Prostate gland (tissue), 2 donors: ENCODE measurements around the gene BIRC5. TPM values are rescaled to one million over a fixed set of nuclear protein-coding genes. Genes with fewer than 3 reads are reported as not detected.
"Not testable (repeated sequence)": the region's sequence is repeated elsewhere in the genome, so short reads cannot be mapped to it uniquely, and the experiment has no call there.

Experiments
- DNase-seq: peaks from one replicate; pipeline ENCODE4 v3.0.0-alpha.2; 2019; ENCODE audit warnings: low spot score
- H3K27ac ChIP-seq, 2 donors: fragments of 200-600 bp; sonication (generic); 2 replicates each; pipeline ENCODE4 v1.5.1; 2017 to 2019
- H3K27me3 ChIP-seq: fragments of 200-600 bp; sonication (generic); replicated peaks from 2 replicates; pipeline ENCODE4 v1.5.1; 2019; ENCODE audit not compliant: insufficient read depth
- H3K36me3 ChIP-seq, 2 donors: fragments of 200-600 bp; sonication (generic); 1 replicate in 1 of 2; 2 replicates in 1 of 2; pipeline versions ENCODE4 v1.5.1 to v1.8.1; 2017 to 2019
- H3K4me1 ChIP-seq: fragments of 200-600 bp; sonication (generic); replicated peaks from 2 replicates; pipeline ENCODE4 v1.5.1; 2019
- H3K4me3 ChIP-seq, 2 donors: fragments of 200-600 bp; sonication (generic); 2 replicates each; pipeline ENCODE4 v1.5.1; 2017 to 2019
- H3K9me3 ChIP-seq: fragments of 200-600 bp; sonication (generic); 2 replicates; pipeline ENCODE4 v1.5.1; 2017
- POLR2A ChIP-seq: fragments of 450-650 bp; IDR thresholded peaks from one replicate; pipeline ENCODE4 v1.6.1; 2016; ENCODE audit warnings: antibody characterized with exemption, mild to moderate bottlenecking
- POLR2AphosphoS5 ChIP-seq: sonication (generic); formaldehyde crosslinking; IDR thresholded peaks from one replicate; pipeline ENCODE4 v1.6.1; 2017; ENCODE audit warnings: antibody characterized with exemption
- WGBS: methylation state at CpG from one replicate; pipeline ENCODE4 v1.1.5; 2018; 5-methylcytosine and 5-hydroxymethylcytosine counted together
- intact Hi-C: fragments of 100-400 bp; cut with DNase I; formaldehyde crosslinking; loops from one replicate; pipeline ENCODE4 v1.14.2; 2022
- total RNA-seq, 2 donors: library from RNA; depleted of rRNA; stranded (reverse); fragments of >200 nt; gene quantifications; one replicate each; pipeline ENCODE4 v1.1.0, GENCODE V29; 2016
- TF ChIP-seq, protein P1 (sequence below), 4 experiments: fragments of 200-600 bp in 2 of 4; fragments of 450-650 bp in 2 of 4; sonication (generic) in 2 of 4; IDR thresholded peaks; 1 replicate in 3 of 4; 2 replicates in 1 of 4; pipeline ENCODE4 v1.5.1; 2016 to 2019; ENCODE audit warnings: antibody characterized with exemption in 4 of 4, mild to moderate bottlenecking in 2 of 4, moderate library complexity in 2 of 4

Gene BIRC5
- total RNA-seq, 2 donors from 2014 or later, result 4.6 to 7.0 TPM

DNA sequence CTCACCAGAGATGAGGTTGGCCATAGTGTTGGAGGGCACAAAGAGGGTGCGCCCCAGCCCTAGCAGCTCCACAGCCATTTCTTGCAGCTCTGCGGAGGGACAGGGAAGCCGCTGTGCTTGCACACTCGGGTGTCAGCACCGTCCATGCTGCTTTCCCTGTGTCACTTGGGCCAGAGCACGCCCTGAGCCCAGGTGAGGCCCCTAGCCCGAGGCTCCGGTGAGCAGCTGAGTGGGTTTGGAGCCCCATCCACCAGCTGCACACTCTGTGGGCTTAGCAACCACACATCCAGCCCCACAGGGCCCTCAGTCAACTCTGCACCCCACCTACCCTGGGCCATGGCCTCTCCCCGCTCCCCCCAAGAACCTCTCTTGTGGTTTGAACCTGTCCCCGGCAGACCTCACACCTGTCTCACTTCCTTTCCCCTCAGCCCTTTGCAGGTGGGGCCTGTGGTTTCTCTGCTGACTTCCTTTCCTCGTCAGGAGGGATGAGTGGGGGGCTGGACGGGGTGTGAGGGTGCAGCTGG lies 38.1 kb downstream of the BIRC5 start:
- H3K27me3 ChIP-seq, result no peaks in the 10 kb centered on the region
- H3K9me3 ChIP-seq, result no peaks in the 10 kb centered on the region
- H3K4me1 ChIP-seq, result no peaks in the 10 kb centered on the region
- no peak overlapping the region for H3K27ac ChIP-seq
- H3K4me3 ChIP-seq, result no peak overlapping the region
- TF ChIP-seq POLR2AphosphoS5 (no peak), POLR2A (no peak)
- TF ChIP-seq, protein P1, sequence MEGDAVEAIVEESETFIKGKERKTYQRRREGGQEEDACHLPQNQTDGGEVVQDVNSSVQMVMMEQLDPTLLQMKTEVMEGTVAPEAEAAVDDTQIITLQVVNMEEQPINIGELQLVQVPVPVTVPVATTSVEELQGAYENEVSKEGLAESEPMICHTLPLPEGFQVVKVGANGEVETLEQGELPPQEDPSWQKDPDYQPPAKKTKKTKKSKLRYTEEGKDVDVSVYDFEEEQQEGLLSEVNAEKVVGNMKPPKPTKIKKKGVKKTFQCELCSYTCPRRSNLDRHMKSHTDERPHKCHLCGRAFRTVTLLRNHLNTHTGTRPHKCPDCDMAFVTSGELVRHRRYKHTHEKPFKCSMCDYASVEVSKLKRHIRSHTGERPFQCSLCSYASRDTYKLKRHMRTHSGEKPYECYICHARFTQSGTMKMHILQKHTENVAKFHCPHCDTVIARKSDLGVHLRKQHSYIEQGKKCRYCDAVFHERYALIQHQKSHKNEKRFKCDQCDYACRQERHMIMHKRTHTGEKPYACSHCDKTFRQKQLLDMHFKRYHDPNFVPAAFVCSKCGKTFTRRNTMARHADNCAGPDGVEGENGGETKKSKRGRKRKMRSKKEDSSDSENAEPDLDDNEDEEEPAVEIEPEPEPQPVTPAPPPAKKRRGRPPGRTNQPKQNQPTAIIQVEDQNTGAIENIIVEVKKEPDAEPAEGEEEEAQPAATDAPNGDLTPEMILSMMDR (IDR thresholded peaks at IDR 0.05), result no peak
- intact Hi-C loops, result loop anchor here (5.0 kb wide), 2 partner anchors 140 to 230 kb away; no protein-coding TSS in a partner anchor
- no peaks in the 10 kb centered on the region for H3K36me3 ChIP-seq
- WGBS, result 83% methylated on average over 12 of the region's 12 CpGs
- no peak for DNase-seq

DNA sequence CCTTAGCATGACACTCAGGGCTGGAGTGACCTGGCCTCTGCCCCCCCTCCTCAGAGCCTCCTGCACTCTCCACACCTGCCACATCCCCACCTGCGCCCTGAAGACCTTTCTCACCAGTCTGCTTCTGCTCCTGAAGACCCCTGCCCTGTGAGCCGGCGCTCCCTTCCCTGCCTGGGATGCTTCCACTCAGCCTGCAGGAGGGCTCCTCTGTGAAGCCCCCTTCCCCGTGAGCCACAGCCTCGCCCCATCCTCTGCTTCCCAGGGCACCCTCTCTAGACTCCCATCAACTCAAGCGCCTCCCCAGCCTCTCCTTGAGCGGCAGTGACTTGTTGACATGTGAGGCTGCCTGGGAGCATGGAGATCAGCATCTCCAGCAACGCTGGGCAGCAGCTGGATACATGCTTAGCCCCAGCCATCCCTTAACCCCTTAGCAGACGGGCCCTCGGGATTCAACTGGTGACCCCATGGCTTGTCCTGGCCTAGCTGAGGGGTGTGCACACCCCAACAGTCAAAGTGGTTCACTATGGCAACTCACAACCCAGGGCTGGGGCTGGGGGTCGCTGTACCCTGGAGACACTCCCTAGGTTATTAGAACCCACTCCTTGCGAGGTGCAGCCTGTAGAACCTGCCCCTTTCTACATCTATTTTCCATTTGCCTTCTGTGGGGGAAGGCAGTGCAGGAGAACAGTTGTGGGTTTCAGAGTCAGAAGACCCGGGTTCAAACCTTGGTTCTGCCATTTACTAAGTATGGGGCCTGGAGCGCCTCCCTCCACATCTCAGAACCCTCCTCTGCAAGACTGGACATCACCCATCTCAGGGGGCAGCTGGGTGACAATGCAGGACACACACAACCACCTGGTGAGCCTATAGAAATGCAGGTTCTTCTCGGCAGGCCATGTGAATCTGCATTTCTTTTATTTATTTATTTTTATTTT lies 38.9 kb downstream of the BIRC5 start:
- no peaks in the 10 kb centered on the region for H3K36me3 ChIP-seq
- H3K27ac ChIP-seq, result no peak overlapping the region
- H3K27me3 ChIP-seq, result no peaks in the 10 kb centered on the region
- TF ChIP-seq, protein P1 (IDR thresholded peaks at IDR 0.05), result no peak
- no peak for TF ChIP-seq POLR2A
- TF ChIP-seq POLR2AphosphoS5, result no peak
- no peak overlapping the region for H3K4me3 ChIP-seq
- no peaks in the 10 kb centered on the region for H3K4me1 ChIP-seq
- WGBS, result 82% methylated on average over 15 of the region's 15 CpGs
- intact Hi-C loops, result loop anchor here (5.0 kb wide), 2 partner anchors 141 to 231 kb away; no protein-coding TSS in a partner anchor
- no peaks in the 10 kb centered on the region for H3K9me3 ChIP-seq
- DNase-seq, result no peak

DNA sequence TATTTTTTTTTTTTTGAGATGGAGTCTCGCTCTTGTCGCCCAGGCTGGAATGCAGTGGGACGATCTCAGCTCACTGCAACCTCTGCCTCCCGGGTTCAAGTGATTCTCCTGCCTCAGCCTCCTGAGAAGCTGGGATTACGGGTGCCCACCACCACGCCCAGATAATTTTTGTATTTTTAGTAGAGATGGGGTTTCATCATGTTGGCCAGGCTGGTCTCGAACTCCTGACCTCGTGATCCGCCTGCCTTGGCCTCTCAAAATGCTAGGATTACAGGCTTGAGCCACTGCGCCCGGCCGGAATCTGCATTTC lies 39.5 kb downstream of the BIRC5 start:
- H3K4me1 ChIP-seq, H3K36me3 ChIP-seq, H3K27ac ChIP-seq, DNase-seq, H3K27me3 ChIP-seq, H3K9me3 ChIP-seq: not testable (repeated sequence)
- intact Hi-C loops, result loop anchor here (5.0 kb wide), 2 partner anchors 141 to 231 kb away; no protein-coding TSS in a partner anchor
- WGBS, result 81% methylated on average over 12 of the region's 12 CpGs
- H3K4me3 ChIP-seq, result peak overlapping the region; percentile 87 to 99

- H3K4me1 ChIP-seq, result no peaks in the 10 kb centered on the region
- H3K9me3 ChIP-seq, result no peaks in the 10 kb centered on the region
- no peaks in the 10 kb centered on the region for H3K36me3 ChIP-seq
- DNase-seq, result peak; percentile 77
- H3K27ac ChIP-seq, result peak overlapping the region; percentile 84
- 2% methylated on average over 39 of the region's 73 CpGs for WGBS
- peak overlapping the region; percentile 87 to 99 for H3K4me3 ChIP-seq
- intact Hi-C loops, result loop anchor here (5.0 kb wide), 2 partner anchors 142 to 232 kb away; no protein-coding TSS in a partner anchor
- peak; percentile 32 for TF ChIP-seq POLR2A
- peak; percentile 93 for TF ChIP-seq POLR2AphosphoS5
- TF ChIP-seq, protein P1 (IDR thresholded peaks at IDR 0.05), result peak in 2 of 4 experiments; percentile 28 to 33
- no peaks in the 10 kb centered on the region for H3K27me3 ChIP-seq
Observed at GRCh38 chr17:78253946-78254672, 40.1 kb downstream of the BIRC5 start.

GRCh38 chr17:78255029-78255656 lies 41.1 kb downstream of the BIRC5 start:
- no peak for DNase-seq
- Histone ChIP-seq H3K27me3 (no peaks in the 10 kb centered on the region), H3K4me3 (no peak overlapping the region), H3K4me1 (no peaks in the 10 kb centered on the region), H3K9me3 (no peaks in the 10 kb centered on the region), H3K36me3 (no peaks in the 10 kb centered on the region), H3K27ac (no peak overlapping the region)
- WGBS, result 89% methylated on average over 18 of the region's 18 CpGs
- TF ChIP-seq POLR2A (no peak), POLR2AphosphoS5 (no peak)
- TF ChIP-seq, protein P1 (IDR thresholded peaks at IDR 0.05), result no peak
- intact Hi-C loops, result no loop called here
